ENCODE measurements around the gene FBXL7.

Gene FBXL7

GRCh38 chr5:15966651-15967050, 466.7 kb downstream of the FBXL7 start:
- DNase-seq: no peak

GRCh38 chr5:15968993-15969392, 469.0 kb downstream of the FBXL7 start:
- no peak for DNase-seq

- no peak for DNase-seq
These were observed 477.9 kb downstream of the FBXL7 start for GRCh38 chr5:15977851-15978250.

- DNase-seq: no peak
These were observed 480.9 kb downstream of the FBXL7 start for GRCh38 chr5:15980835-15981234.

- DNase-seq: no peak
These were observed 483.4 kb downstream of the FBXL7 start for GRCh38 chr5:15983392-15983791.
